H1 (cell line): ENCODE data around the gene CALCOCO2. TPM values are rescaled to one million over a fixed set of nuclear protein-coding genes. Genes with fewer than 3 reads are reported as not detected.
"Not testable (repeated sequence)": the region's sequence is repeated elsewhere in the genome, so short reads cannot be mapped to it uniquely, and the experiment has no call there.

Source experiments
- CTCF ChIA-PET: fragments of 300-600 bp; sonication (Branson Sonifier 250); formaldehyde crosslinking; loops from one replicate; lab custom pipeline; 2021; ENCODE audit not compliant: partially characterized antibody; lab: Charles Lee
- POLR2A ChIA-PET: fragments of 300-600 bp; sonication (Branson Sonifier 250); formaldehyde crosslinking; loops from one replicate; lab custom pipeline; 2021; ENCODE audit warnings: inconsistent platforms; ENCODE audit not compliant: partially characterized antibody; lab: Charles Lee
- DNase-seq, 2 experiments: peaks; one replicate each; pipeline versions ENCODE4 v3.0.0 to v3.0.0-alpha.2; 2010 to 2022; ENCODE audit warnings: low spot score in 2 of 2, low read depth in 1 of 2, mixed read lengths in 1 of 2
- FAIRE-seq: peaks from 2 replicates; lab custom pipeline; 2011; peaks lifted over from hg19 to GRCh38; lab: Jason Lieb, UNC
- H2AFZ ChIP-seq: 2 replicates; pipeline ENCODE4 v1.8.1; 2012; ENCODE audit warnings: low read length, inconsistent platforms
- H2AK5ac ChIP-seq: 2 replicates; pipeline ENCODE4 v1.6.1; 2013; ENCODE audit warnings: low read depth, low read length
- H2BK120ac ChIP-seq: replicated peaks from 2 replicates; pipeline ENCODE3; 2013; ENCODE audit warnings: low read depth, low read length, inconsistent platforms
- H2BK12ac ChIP-seq: 2 replicates; pipeline ENCODE4 v1.6.1; 2013; ENCODE audit warnings: low read depth, low read length
- H2BK15ac ChIP-seq: 2 replicates; pipeline ENCODE4 v1.6.1; 2013; ENCODE audit warnings: low read length
- H2BK20ac ChIP-seq: 2 replicates; pipeline ENCODE4 v1.6.1; 2013; ENCODE audit warnings: low read length
- H2BK5ac ChIP-seq: 2 replicates; pipeline ENCODE4 v1.6.1; 2013; ENCODE audit warnings: low read depth, low read length
- H3K14ac ChIP-seq: 2 replicates; pipeline ENCODE4 v1.6.1; 2013; ENCODE audit warnings: inconsistent platforms; ENCODE audit not compliant: insufficient read length
- H3K18ac ChIP-seq: 2 replicates; pipeline ENCODE4 v1.6.1; 2013; ENCODE audit warnings: low read length; ENCODE audit errors: extremely low read depth
- H3K23ac ChIP-seq: 2 replicates; pipeline ENCODE4 v1.6.1; 2013; ENCODE audit warnings: inconsistent platforms; ENCODE audit not compliant: insufficient read length
- H3K23me2 ChIP-seq: 2 replicates; pipeline ENCODE4 v1.6.1; 2013; ENCODE audit warnings: low read depth, low read length
- H3K27ac ChIP-seq: 2 replicates; pipeline ENCODE4 v1.6.1; 2011; ENCODE audit warnings: low read depth, low read length, inconsistent platforms
- H3K27me3 ChIP-seq, 4 experiments: replicated peaks in 1 of 4; 1 replicate in 1 of 4; 2 replicates in 3 of 4; pipeline versions ENCODE4 v1.6.1 to v1.8.1; 2011 to 2013; ENCODE audit warnings: low read length in 3 of 4, mild to moderate bottlenecking in 3 of 4, inconsistent platforms in 2 of 4, mixed read lengths in 2 of 4, moderate library complexity in 1 of 4; ENCODE audit not compliant: control insufficient read depth in 3 of 4, insufficient read depth in 3 of 4; ENCODE audit errors: extremely low read depth in 1 of 4
- H3K36me3 ChIP-seq, 4 experiments: 2 replicates each; pipeline versions ENCODE4 v1.6.1 to v1.8.1; 2011 to 2013; ENCODE audit warnings: mild to moderate bottlenecking in 4 of 4, low read length in 3 of 4, moderate library complexity in 2 of 4, control low read depth in 1 of 4, inconsistent platforms in 1 of 4; ENCODE audit not compliant: insufficient read depth in 4 of 4, control insufficient read depth in 2 of 4
- H3K4ac ChIP-seq: replicated peaks from 2 replicates; pipeline ENCODE3; 2013; ENCODE audit warnings: low read length, low read depth, mixed read lengths, inconsistent platforms; ENCODE audit not compliant: insufficient read length
- H3K4me1 ChIP-seq, 4 experiments: replicated peaks in 1 of 4; 1 replicate in 1 of 4; 2 replicates in 3 of 4; pipeline versions ENCODE4 v1.6.1 to v1.8.1; 2011 to 2013; ENCODE audit warnings: low read length in 3 of 4, inconsistent platforms in 2 of 4, mixed read lengths in 1 of 4; ENCODE audit not compliant: insufficient read depth in 4 of 4, control insufficient read depth in 3 of 4
- H3K4me2 ChIP-seq, 2 experiments: 2 replicates each; pipeline versions ENCODE4 v1.6.1 to v1.8.1; 2011 to 2013; ENCODE audit warnings: low read depth in 2 of 2, low read length in 2 of 2, control low read depth in 1 of 2, inconsistent platforms in 1 of 2, mild to moderate bottlenecking in 1 of 2; ENCODE audit not compliant: insufficient read depth in 1 of 2
- H3K4me3 ChIP-seq, 4 experiments: fragments of 200-600, 300-600 bp in 1 of 4; sonication (generic), shearing (Covaris generic), sonication (Bioruptor Twin) in 1 of 4; 2 replicates each; pipeline versions ENCODE4 v1.5.1 to v1.8.1; 2011 to 2016; ENCODE audit warnings: low read length in 4 of 4, low read depth in 3 of 4, control low read depth in 2 of 4, inconsistent platforms in 2 of 4, mild to moderate bottlenecking in 2 of 4, mixed read lengths in 1 of 4, moderate library complexity in 1 of 4; ENCODE audit not compliant: insufficient read depth in 2 of 4; ENCODE audit errors: extremely low read depth in 1 of 4
- H3K56ac ChIP-seq: replicated peaks from 2 replicates; pipeline ENCODE3; 2013; ENCODE audit warnings: low read depth, mild to moderate bottlenecking, mixed read lengths, low read length, inconsistent platforms; ENCODE audit not compliant: insufficient read length
- H3K79me1 ChIP-seq: 2 replicates; pipeline ENCODE4 v1.6.1; 2013; ENCODE audit warnings: low read depth, low read length, control low read depth
- H3K79me2 ChIP-seq, 2 experiments: 2 replicates each; pipeline versions ENCODE4 v1.6.1 to v1.8.1; 2012 to 2013; ENCODE audit warnings: low read length in 2 of 2, mild to moderate bottlenecking in 2 of 2, inconsistent platforms in 1 of 2; ENCODE audit not compliant: insufficient read depth in 2 of 2, control insufficient read depth in 1 of 2
- H3K9ac ChIP-seq, 4 experiments: replicated peaks in 1 of 4; 1 replicate in 1 of 4; 2 replicates in 3 of 4; pipeline versions ENCODE4 v1.6.1 to v1.8.1; 2011 to 2013; ENCODE audit warnings: low read depth in 3 of 4, low read length in 3 of 4, control low read depth in 2 of 4, mild to moderate bottlenecking in 2 of 4, moderate library complexity in 2 of 4, inconsistent platforms in 1 of 4; ENCODE audit errors: extremely low read depth in 1 of 4
- H3K9me3 ChIP-seq, 2 experiments: 2 replicates each; pipeline versions ENCODE4 v1.6.1 to v1.8.1; 2012 to 2013; ENCODE audit warnings: mild to moderate bottlenecking in 2 of 2, moderate library complexity in 2 of 2, control low read depth in 1 of 2, inconsistent platforms in 1 of 2, low read depth in 1 of 2, low read length in 1 of 2, mixed read lengths in 1 of 2; ENCODE audit not compliant: insufficient read depth in 2 of 2
- H4K20me1 ChIP-seq, 2 experiments: replicated peaks in 1 of 2; 2 replicates each; pipeline versions ENCODE3 to v1.8.1; 2011 to 2013; ENCODE audit warnings: inconsistent platforms in 2 of 2, low read length in 2 of 2, mild to moderate bottlenecking in 1 of 2; ENCODE audit not compliant: insufficient read depth in 2 of 2, control insufficient read depth in 1 of 2
- H4K5ac ChIP-seq: 2 replicates; pipeline ENCODE4 v1.6.1; 2013; ENCODE audit warnings: low read length, low read depth, mixed read lengths, inconsistent platforms; ENCODE audit not compliant: insufficient read length
- H4K8ac ChIP-seq: 2 replicates; pipeline ENCODE4 v1.8.0; 2013; ENCODE audit warnings: mild to moderate bottlenecking, moderate library complexity, low read length, inconsistent platforms; ENCODE audit not compliant: insufficient read depth; ENCODE audit errors: extremely low read depth
- H4K91ac ChIP-seq: replicated peaks from 2 replicates; pipeline ENCODE3; 2013; ENCODE audit warnings: low read length, mixed read lengths, inconsistent platforms; ENCODE audit not compliant: insufficient read length
- WGBS, 2 experiments: shearing (Covaris generic) in 1 of 2; methylation state at CpG; one replicate each; pipeline versions ENCODE4 v1.1.6 to v1.1.7; 2013 to 2015; ENCODE audit warnings: low lambda C conversion rate in 2 of 2, mixed read lengths in 2 of 2, inconsistent platforms in 1 of 2, low coverage in 1 of 2, missing lambda C conversion rate in 1 of 2; ENCODE audit not compliant: insufficient replicate concordance in 2 of 2, insufficient coverage in 1 of 2, insufficient read length in 1 of 2; ENCODE audit errors: extremely low coverage in 1 of 2, missing lambda C conversion rate in 1 of 2; 5-methylcytosine and 5-hydroxymethylcytosine counted together
- polyA plus RNA-seq, 7 experiments: library from polyadenylated mRNA; depleted of rRNA in 3 of 7; stranded (reverse) in 5 of 7; unstranded in 2 of 7; fragments of >200 nt in 5 of 7; fragments of 200-250 nt in 2 of 7; gene quantifications; 1 replicate in 5 of 7; 2 replicates in 1 of 7; 4 replicates in 1 of 7; pipeline versions ENCODE4 v1.2.1 to v1.2.3, GENCODE V29; 2011 to 2013; ENCODE audit warnings: missing spikeins in 2 of 7, mixed read lengths in 2 of 7
- total RNA-seq: library from RNA; stranded (reverse); fragmentation: NEBNext Ultra II Directional; extraction: Animal tissue kit (Norgen Biotek cat#: 25700); gene quantifications from 2 replicates; pipeline ENCODE4 v1.2.1, GENCODE V29; 2021

CALCOCO2 gene
- total and polyA plus RNA-seq, 2 of the 8 experiments (the other 6 are each of a cell fraction or from before 2014, with no cell fraction given) = 12.1 to 31.8 TPM

DNA sequence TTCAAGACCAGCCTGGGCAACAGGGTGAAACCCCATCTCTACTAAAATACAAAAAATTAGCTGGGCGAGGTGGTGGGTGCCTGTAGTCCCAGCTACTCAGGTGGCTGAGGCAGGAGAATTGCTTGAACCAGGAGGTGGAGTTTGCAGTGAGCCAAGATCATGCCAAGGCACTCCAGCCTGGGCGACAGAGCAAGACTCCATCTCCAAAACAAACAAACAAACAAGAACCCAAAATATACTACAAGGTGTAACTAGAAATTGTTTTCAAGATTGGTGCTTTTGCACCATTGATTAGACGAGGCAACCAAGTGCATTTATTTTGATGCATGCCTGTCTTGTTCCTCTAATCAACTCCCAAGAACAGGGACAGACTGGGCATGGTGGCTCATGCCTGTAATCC lies 41.6 kb downstream of the CALCOCO2 start:
- POLR2A ChIA-PET, H3K79me2 ChIP-seq, DNase-seq, H2BK5ac ChIP-seq, H3K4me1 ChIP-seq, H3K4me3 ChIP-seq, H3K4ac ChIP-seq, H3K56ac ChIP-seq, H4K5ac ChIP-seq, H3K14ac ChIP-seq, H2BK15ac ChIP-seq, H4K91ac ChIP-seq, FAIRE-seq, H2AFZ ChIP-seq, H3K36me3 ChIP-seq, H3K9ac ChIP-seq, H3K27ac ChIP-seq, H3K27me3 ChIP-seq, H4K20me1 ChIP-seq, H3K23me2 ChIP-seq, H2AK5ac ChIP-seq, H3K18ac ChIP-seq, H4K8ac ChIP-seq, H3K79me1 ChIP-seq, H2BK120ac ChIP-seq, H2BK12ac ChIP-seq, H3K4me2 ChIP-seq, H3K23ac ChIP-seq, H2BK20ac ChIP-seq, H3K9me3 ChIP-seq: not testable (repeated sequence)
- CTCF ChIA-PET = interaction anchor here (2.1 to 88.5 kb wide), 3 partner anchors 8 to 201 kb away, joined by 5 to 2590 read pairs (median 2590); partner anchors contain the start of genes ATP5MC1, CALCOCO2 and TTLL6
- WGBS, 2 experiments = 87% methylated on average over 3 of the region's 3 CpGs; no CpG with 5 or more reads in 1 of the 2 experiments
